ENCODE measurements around the gene MAPK10. TPM values are rescaled to one million over a fixed set of nuclear protein-coding genes. Genes with fewer than 3 reads are reported as not detected.
A peak's percentile ranks its signal among the peaks of the same experiment; 100 is the strongest.

The MAPK10 gene
- total and polyA plus RNA-seq, 2 donors (not counting 1 experiment from before 2014, with no cell fraction given) = 3.8 to 20.0 TPM

- Histone ChIP-seq H3K9ac (ENCODE audit: insufficient read depth, low read length) (no peak overlapping the region), H3K4me1 (ENCODE audit: control insufficient read depth, extremely low read depth, insufficient read depth, low read length) (peaks cover 3% of the 10 kb centered on the region), H3K4me2 (ENCODE audit: extremely low read depth, insufficient read depth, low read length) (no peak overlapping the region), H2AFZ (ENCODE audit: low read length) (no peak overlapping the region), H3K9me3 (ENCODE audit: control insufficient read depth, insufficient read depth, low read depth, low read length) (no peaks in the 10 kb centered on the region), H3K36me3 (ENCODE audit: control insufficient read depth, insufficient read depth, low read length) (no peaks in the 10 kb centered on the region), H4K20me1 (ENCODE audit: control insufficient read depth, extremely low read depth, insufficient read depth, low read length) (no peaks in the 10 kb centered on the region), H3K27ac (ENCODE audit: insufficient read depth, low read length) (no peak overlapping the region), H3K27me3 (ENCODE audit: control insufficient read depth, insufficient read depth, low read length) (no peaks in the 10 kb centered on the region), H3K79me2 (ENCODE audit: control insufficient read depth, insufficient read depth, low read length) (no peaks in the 10 kb centered on the region), H3K4me3 (replicated peaks in 1 of 4; ENCODE audit: control extremely low read depth in 1 of 4, insufficient read depth in 1 of 4, low read depth in 3 of 4, low read length in 4 of 4) (no peak overlapping the region)
- TF ChIP-seq EZH2 (IDR thresholded peaks at IDR 0.05; ENCODE audit: low read length, missing control alignments) = no peak
- TF ChIP-seq, protein P1, sequence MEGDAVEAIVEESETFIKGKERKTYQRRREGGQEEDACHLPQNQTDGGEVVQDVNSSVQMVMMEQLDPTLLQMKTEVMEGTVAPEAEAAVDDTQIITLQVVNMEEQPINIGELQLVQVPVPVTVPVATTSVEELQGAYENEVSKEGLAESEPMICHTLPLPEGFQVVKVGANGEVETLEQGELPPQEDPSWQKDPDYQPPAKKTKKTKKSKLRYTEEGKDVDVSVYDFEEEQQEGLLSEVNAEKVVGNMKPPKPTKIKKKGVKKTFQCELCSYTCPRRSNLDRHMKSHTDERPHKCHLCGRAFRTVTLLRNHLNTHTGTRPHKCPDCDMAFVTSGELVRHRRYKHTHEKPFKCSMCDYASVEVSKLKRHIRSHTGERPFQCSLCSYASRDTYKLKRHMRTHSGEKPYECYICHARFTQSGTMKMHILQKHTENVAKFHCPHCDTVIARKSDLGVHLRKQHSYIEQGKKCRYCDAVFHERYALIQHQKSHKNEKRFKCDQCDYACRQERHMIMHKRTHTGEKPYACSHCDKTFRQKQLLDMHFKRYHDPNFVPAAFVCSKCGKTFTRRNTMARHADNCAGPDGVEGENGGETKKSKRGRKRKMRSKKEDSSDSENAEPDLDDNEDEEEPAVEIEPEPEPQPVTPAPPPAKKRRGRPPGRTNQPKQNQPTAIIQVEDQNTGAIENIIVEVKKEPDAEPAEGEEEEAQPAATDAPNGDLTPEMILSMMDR (conservative IDR thresholded peaks at IDR 0.05 in 1 of 2, IDR thresholded peaks at IDR 0.05 in 1 of 2; ENCODE audit: low read depth in 1 of 2, low read length in 2 of 2) = no peak
- peak; percentile 51 to 83 for DNase-seq (ENCODE audit: low read depth in 2 of 2)
Observed at GRCh38 chr4:86036736-86037135, 323.1 kb downstream of the MAPK10 start.

DNA sequence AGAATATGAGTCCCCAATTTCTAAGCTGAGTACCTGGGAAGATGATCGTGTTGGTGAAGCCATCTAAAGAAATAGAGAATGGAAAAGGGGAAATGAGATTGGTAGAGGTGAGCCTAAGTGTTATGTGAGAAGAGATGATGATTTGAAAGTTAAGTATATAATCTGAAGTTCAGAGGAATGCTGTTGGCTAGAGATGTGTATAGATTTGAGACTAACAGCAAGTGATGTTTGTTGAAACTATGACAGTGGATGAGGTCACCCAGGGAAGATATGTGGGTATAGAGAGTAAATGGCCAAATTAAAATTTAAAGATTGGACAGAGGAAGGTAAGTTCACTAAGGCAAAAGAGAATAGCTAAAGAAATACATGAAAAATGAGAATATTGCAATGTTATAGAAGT is 324.2 kb downstream of the MAPK10 start:
- peak in 1 of 2 donors; percentile 40 for DNase-seq (ENCODE audit: low read depth in 2 of 2)
- no peak overlapping the region for H3K4me3 ChIP-seq (replicated peaks in 1 of 4; ENCODE audit: control extremely low read depth in 1 of 4, insufficient read depth in 1 of 4, low read depth in 3 of 4, low read length in 4 of 4)
- TF ChIP-seq EZH2 (IDR thresholded peaks at IDR 0.05; ENCODE audit: low read length, missing control alignments) = no peak
- no peaks in the 10 kb centered on the region for H4K20me1 ChIP-seq (ENCODE audit: control insufficient read depth, extremely low read depth, insufficient read depth, low read length)
- no peaks in the 10 kb centered on the region for H3K9me3 ChIP-seq (ENCODE audit: control insufficient read depth, insufficient read depth, low read depth, low read length)
- peaks cover 3% of the 10 kb centered on the region for H3K4me1 ChIP-seq (ENCODE audit: control insufficient read depth, extremely low read depth, insufficient read depth, low read length)
- H3K79me2 ChIP-seq (ENCODE audit: control insufficient read depth, insufficient read depth, low read length) = no peaks in the 10 kb centered on the region
- H3K27me3 ChIP-seq (ENCODE audit: control insufficient read depth, insufficient read depth, low read length) = no peaks in the 10 kb centered on the region
- H3K36me3 ChIP-seq (ENCODE audit: control insufficient read depth, insufficient read depth, low read length) = no peaks in the 10 kb centered on the region
- no peak overlapping the region for H2AFZ ChIP-seq (ENCODE audit: low read length)
- H3K4me2 ChIP-seq (ENCODE audit: extremely low read depth, insufficient read depth, low read length) = no peak overlapping the region
- H3K9ac ChIP-seq (ENCODE audit: insufficient read depth, low read length) = no peak overlapping the region
- no peak overlapping the region for H3K27ac ChIP-seq (ENCODE audit: insufficient read depth, low read length)

DNA sequence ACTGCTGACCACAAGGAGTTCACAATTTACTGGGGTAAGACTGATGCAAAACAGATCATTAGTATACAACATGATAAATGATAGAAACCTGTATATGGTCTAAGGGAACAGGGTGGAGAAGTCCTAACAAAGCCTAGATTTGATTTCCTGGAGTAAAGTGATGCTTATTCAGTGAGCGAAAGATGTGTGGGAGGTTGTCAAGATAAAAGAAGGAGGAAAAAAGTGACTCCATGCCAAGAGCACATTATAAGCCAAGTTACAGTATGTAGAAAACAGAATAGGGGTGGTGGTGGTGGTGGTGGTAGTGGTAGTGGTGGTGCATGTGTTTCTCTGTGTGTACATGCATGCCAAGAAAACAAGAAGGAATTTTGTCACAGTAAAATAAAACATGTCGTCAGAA is 325.2 kb downstream of the MAPK10 start:
- peak in 1 of 2 donors; percentile 65 for DNase-seq (ENCODE audit: low read depth in 2 of 2)
- no peaks in the 10 kb centered on the region for H3K79me2 ChIP-seq (ENCODE audit: control insufficient read depth, insufficient read depth, low read length)
- no peak overlapping the region for H2AFZ ChIP-seq (ENCODE audit: low read length)
- no peaks in the 10 kb centered on the region for H4K20me1 ChIP-seq (ENCODE audit: control insufficient read depth, extremely low read depth, insufficient read depth, low read length)
- H3K4me2 ChIP-seq (ENCODE audit: extremely low read depth, insufficient read depth, low read length) = no peak overlapping the region
- H3K27me3 ChIP-seq (ENCODE audit: control insufficient read depth, insufficient read depth, low read length) = no peaks in the 10 kb centered on the region
- no peak overlapping the region for H3K27ac ChIP-seq (ENCODE audit: insufficient read depth, low read length)
- TF ChIP-seq EZH2 (IDR thresholded peaks at IDR 0.05; ENCODE audit: low read length, missing control alignments) = no peak
- H3K36me3 ChIP-seq (ENCODE audit: control insufficient read depth, insufficient read depth, low read length) = no peaks in the 10 kb centered on the region
- no peak overlapping the region for H3K9ac ChIP-seq (ENCODE audit: insufficient read depth, low read length)
- no peak overlapping the region for H3K4me3 ChIP-seq (replicated peaks in 1 of 4; ENCODE audit: control extremely low read depth in 1 of 4, insufficient read depth in 1 of 4, low read depth in 3 of 4, low read length in 4 of 4)
- no peaks in the 10 kb centered on the region for H3K9me3 ChIP-seq (ENCODE audit: control insufficient read depth, insufficient read depth, low read depth, low read length)
- peaks cover 3% of the 10 kb centered on the region for H3K4me1 ChIP-seq (ENCODE audit: control insufficient read depth, extremely low read depth, insufficient read depth, low read length)

- H3K27me3 ChIP-seq (ENCODE audit: control insufficient read depth, insufficient read depth, low read length) = no peaks in the 10 kb centered on the region
- no peak overlapping the region for H2AFZ ChIP-seq (ENCODE audit: low read length)
- H3K4me2 ChIP-seq (ENCODE audit: extremely low read depth, insufficient read depth, low read length) = peak overlapping the region; percentile 34
- no peaks in the 10 kb centered on the region for H4K20me1 ChIP-seq (ENCODE audit: control insufficient read depth, extremely low read depth, insufficient read depth, low read length)
- peak overlapping the region; percentile 29 for H3K27ac ChIP-seq (ENCODE audit: insufficient read depth, low read length)
- no peaks in the 10 kb centered on the region for H3K36me3 ChIP-seq (ENCODE audit: control insufficient read depth, insufficient read depth, low read length)
- H3K9me3 ChIP-seq (ENCODE audit: control insufficient read depth, insufficient read depth, low read depth, low read length) = no peaks in the 10 kb centered on the region
- peaks cover 3% of the 10 kb centered on the region for H3K4me1 ChIP-seq (ENCODE audit: control insufficient read depth, extremely low read depth, insufficient read depth, low read length)
- no peak overlapping the region for H3K9ac ChIP-seq (ENCODE audit: insufficient read depth, low read length)
- DNase-seq (ENCODE audit: low read depth in 2 of 2) = peak; percentile 88 to 93
- H3K4me3 ChIP-seq (replicated peaks in 1 of 4; ENCODE audit: control extremely low read depth in 1 of 4, insufficient read depth in 1 of 4, low read depth in 3 of 4, low read length in 4 of 4) = no peak overlapping the region
- H3K79me2 ChIP-seq (ENCODE audit: control insufficient read depth, insufficient read depth, low read length) = no peaks in the 10 kb centered on the region
- TF ChIP-seq EZH2 (IDR thresholded peaks at IDR 0.05; ENCODE audit: low read length, missing control alignments) = no peak
- TF ChIP-seq, protein P1 (conservative IDR thresholded peaks at IDR 0.05 in 1 of 2, IDR thresholded peaks at IDR 0.05 in 1 of 2; ENCODE audit: low read depth in 1 of 2, low read length in 2 of 2) = no peak
Observed at GRCh38 chr4:86033171-86033570, 326.7 kb downstream of the MAPK10 start.

Measured in fibroblast of lung (primary cell).